Gastrocnemius medialis (tissue), 4 donors: ENCODE measurements around the gene SLC34A3. TPM values are rescaled to one million over a fixed set of nuclear protein-coding genes. Genes with fewer than 3 reads are reported as not detected.
A peak's percentile ranks its signal among the peaks of the same experiment; 100 is the strongest.

Experiments
- ATAC-seq, 2 donors: fragments of 150-250 bp; one replicate each; pipeline ENCODE4 v1.9.1; 2016
- DNase-seq, 2 donors: peaks; one replicate each; pipeline ENCODE4 v3.0.0-alpha.2; 2019
- H3K27ac ChIP-seq, 4 donors: fragments of 200-600 bp; sonication (generic); 1 replicate in 1 of 4; 2 replicates in 3 of 4; pipeline ENCODE4 v1.5.1; 2016 to 2018; ENCODE audit warnings: mild to moderate bottlenecking in 2 of 4, moderate library complexity in 1 of 4
- H3K27me3 ChIP-seq, 3 donors: fragments of 200-600 bp; sonication (generic) in 2 of 3; 1 replicate in 1 of 3; 2 replicates in 2 of 3; pipeline versions ENCODE4 v1.5.1 to v1.6.0; 2016 to 2019; ENCODE audit warnings: mild to moderate bottlenecking in 1 of 3, moderate library complexity in 1 of 3
- H3K36me3 ChIP-seq, 2 donors: fragments of 200-600 bp; sonication (generic) in 1 of 2; one replicate each; pipeline ENCODE4 v1.5.1; 2017 to 2018
- H3K4me1 ChIP-seq, 2 donors: fragments of 200-600 bp; sonication (generic) in 1 of 2; one replicate each; pipeline ENCODE4 v1.5.1; 2016 to 2017; ENCODE audit warnings: mild to moderate bottlenecking in 2 of 2
- H3K4me3 ChIP-seq, 4 donors: fragments of 200-600 bp; sonication (generic) in 3 of 4; 1 replicate in 1 of 4; 2 replicates in 3 of 4; pipeline ENCODE4 v1.5.1; 2016 to 2019; ENCODE audit warnings: mild to moderate bottlenecking in 2 of 4
- H3K9me3 ChIP-seq, 3 donors: fragments of 200-600 bp; sonication (generic) in 2 of 3; 1 replicate in 1 of 3; 2 replicates in 2 of 3; pipeline ENCODE4 v1.5.1; 2016 to 2019
- POLR2A ChIP-seq, 2 donors: fragments of 450-650 bp; IDR thresholded peaks; one replicate each; pipeline ENCODE4 v1.6.1; 2017; ENCODE audit warnings: antibody characterized with exemption in 2 of 2, mild to moderate bottlenecking in 2 of 2, moderate library complexity in 2 of 2
- in situ Hi-C, 4 donors: fragments of 200-750 bp; cut with MboI; loops; one replicate each; pipeline versions ENCODE4 v1.15.0 to v1.8.0; 2017; ENCODE audit warnings: low sequenced_read_pairs in 4 of 4
- intact Hi-C: fragments of 100-400 bp; cut with DNase I; formaldehyde crosslinking; loops from one replicate; pipeline ENCODE4 v1.15.1; 2023; ENCODE audit warnings: low total_unique reads
- total RNA-seq, 4 donors: library from RNA; depleted of rRNA; stranded (reverse); fragments of >200 nt; gene quantifications; one replicate each; pipeline versions ENCODE4 v1.1.0 to v1.2.3, GENCODE V29; 2016
- TF ChIP-seq, protein P1 (sequence below), 5 experiments: fragments of 450-650 bp in 3 of 5; fragments of 200-600 bp in 2 of 5; sonication (generic) in 2 of 5; IDR thresholded peaks in 4 of 5; conservative IDR thresholded peaks in 1 of 5; 1 replicate in 4 of 5; 2 replicates in 1 of 5; pipeline ENCODE4 v1.5.1; 2016 to 2019; ENCODE audit warnings: antibody characterized with exemption in 5 of 5, mild to moderate bottlenecking in 3 of 5, moderate library complexity in 3 of 5

Gene SLC34A3
- total RNA-seq, 4 donors from 2014 or later: not detected

GRCh38 chr9:137280474-137281344 is 50.0 kb downstream of the SLC34A3 start:
- intact Hi-C loops: no loop called here
- Histone ChIP-seq H3K4me3 (no peak overlapping the region), H3K4me1 (peaks cover 15 to 17% of the 10 kb centered on the region in 2 donors), H3K27ac (no peak overlapping the region), H3K9me3 (no peaks in the 10 kb centered on the region), H3K36me3 (no peaks in the 10 kb centered on the region), H3K27me3 (peaks cover 20 to 58% (median 25%) of the 10 kb centered on the region in 3 donors)
- in situ Hi-C loops: loop anchor here in 3 of 4 donors (25.0 kb wide), 1 partner anchor 132 kb away; the partner anchor contains the start of genes EXD3 (in 3 of the 3) and NOXA1 (in 3 of the 3)
- ATAC-seq (no peak), DNase-seq (no peak)
- TF ChIP-seq POLR2A (IDR thresholded peaks at IDR 0.05): no peak
- TF ChIP-seq, protein P1, sequence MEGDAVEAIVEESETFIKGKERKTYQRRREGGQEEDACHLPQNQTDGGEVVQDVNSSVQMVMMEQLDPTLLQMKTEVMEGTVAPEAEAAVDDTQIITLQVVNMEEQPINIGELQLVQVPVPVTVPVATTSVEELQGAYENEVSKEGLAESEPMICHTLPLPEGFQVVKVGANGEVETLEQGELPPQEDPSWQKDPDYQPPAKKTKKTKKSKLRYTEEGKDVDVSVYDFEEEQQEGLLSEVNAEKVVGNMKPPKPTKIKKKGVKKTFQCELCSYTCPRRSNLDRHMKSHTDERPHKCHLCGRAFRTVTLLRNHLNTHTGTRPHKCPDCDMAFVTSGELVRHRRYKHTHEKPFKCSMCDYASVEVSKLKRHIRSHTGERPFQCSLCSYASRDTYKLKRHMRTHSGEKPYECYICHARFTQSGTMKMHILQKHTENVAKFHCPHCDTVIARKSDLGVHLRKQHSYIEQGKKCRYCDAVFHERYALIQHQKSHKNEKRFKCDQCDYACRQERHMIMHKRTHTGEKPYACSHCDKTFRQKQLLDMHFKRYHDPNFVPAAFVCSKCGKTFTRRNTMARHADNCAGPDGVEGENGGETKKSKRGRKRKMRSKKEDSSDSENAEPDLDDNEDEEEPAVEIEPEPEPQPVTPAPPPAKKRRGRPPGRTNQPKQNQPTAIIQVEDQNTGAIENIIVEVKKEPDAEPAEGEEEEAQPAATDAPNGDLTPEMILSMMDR (IDR thresholded peaks at IDR 0.05 in 4 of 5, conservative IDR thresholded peaks at IDR 0.05 in 1 of 5): peak in 4 of 5 experiments; percentile 25 to 46 (median 40)

- ATAC-seq: no peak
- intact Hi-C loops: no loop called here
- in situ Hi-C loops: loop anchor here in 3 of 4 donors (25.0 kb wide), 1 partner anchor 131 kb away; the partner anchor contains the start of genes EXD3 (in 3 of the 3) and NOXA1 (in 3 of the 3)
- no peak for DNase-seq
- H3K4me3 ChIP-seq: no peak overlapping the region
- H3K27ac ChIP-seq: no peak overlapping the region
- H3K36me3 ChIP-seq: no peaks in the 10 kb centered on the region
- TF ChIP-seq POLR2A (IDR thresholded peaks at IDR 0.05): no peak
- TF ChIP-seq, protein P1 (IDR thresholded peaks at IDR 0.05 in 4 of 5, conservative IDR thresholded peaks at IDR 0.05 in 1 of 5): no peak
- peaks cover 20 to 56% (median 25%) of the 10 kb centered on the region in 3 donors for H3K27me3 ChIP-seq
- peaks cover 6 to 8% of the 10 kb centered on the region in 2 donors for H3K4me1 ChIP-seq
- H3K9me3 ChIP-seq: no peaks in the 10 kb centered on the region
Observed at GRCh38 chr9:137281345-137282116, 50.8 kb downstream of the SLC34A3 start.

Other genes starting within 250 kb of the SLC34A3 start
- gene LCNL1, start 247.9 kb upstream of the SLC34A3 start, total RNA-seq: under 1 TPM in 1 of 4 donors, not detected in 3; 0.10 TPM
- 10 to 100 TPM; 10.8 to 15.6 (median 14.6) TPM for gene PAXX, start 238.5 kb upstream of the SLC34A3 start, total RNA-seq
- under 1 TPM in 1 of 4 donors, not detected in 3; 0.36 TPM for gene CLIC3, start 234.3 kb upstream of the SLC34A3 start, total RNA-seq
- 10 to 100 TPM; 14.1 to 20.0 (median 16.7) TPM for gene ABCA2, start 202.7 kb upstream of the SLC34A3 start, total RNA-seq
- gene FUT7, start 198.8 kb upstream of the SLC34A3 start, total RNA-seq: not detected
- gene NPDC1, start 184.7 kb upstream of the SLC34A3 start, total RNA-seq: 10 to 100 TPM; 11.3 to 22.3 (median 19.0) TPM
- under 1 TPM in 2 of 4 donors, not detected in 2; 0.22 to 0.55 TPM for gene ENTPD2, start 176.8 kb upstream of the SLC34A3 start, total RNA-seq
- under 1 TPM in 3 of 4 donors, not detected in 1; 0.16 to 0.24 (median 0.17) TPM for gene SAPCD2, start 160.3 kb upstream of the SLC34A3 start, total RNA-seq
- 1 to 10 TPM in 2 of 4 donors, under 1 TPM in 2; 0.49 to 2.5 (median 1.5) TPM for gene UAP1L1, start 153.4 kb upstream of the SLC34A3 start, total RNA-seq
- 10 to 100 TPM; 15.9 to 31.9 (median 21.1) TPM for gene MAN1B1, start 143.9 kb upstream of the SLC34A3 start, total RNA-seq
- 10 to 100 TPM; 36.9 to 63.1 (median 55.9) TPM for gene DPP7, start 116.2 kb upstream of the SLC34A3 start, total RNA-seq
- not detected for gene GRIN1, start 91.7 kb upstream of the SLC34A3 start, total RNA-seq
- gene LRRC26, start 60.9 kb upstream of the SLC34A3 start, total RNA-seq: not detected
- not detected for gene TMEM210, start 58.8 kb upstream of the SLC34A3 start, total RNA-seq
- gene ANAPC2, start 42.3 kb upstream of the SLC34A3 start, total RNA-seq: 10 to 100 TPM; 10.2 to 12.4 (median 10.8) TPM
- 100 to 1,000 TPM in 2 of 4 donors, 10 to 100 TPM in 2; 73.3 to 164 (median 94.4) TPM for gene SSNA1, start 42.2 kb upstream of the SLC34A3 start, total RNA-seq
- 10 to 100 TPM in 1 of 4 donors, 1 to 10 TPM in 3; 3.4 to 10.2 (median 6.3) TPM for gene TPRN, start 30.2 kb upstream of the SLC34A3 start, total RNA-seq
- gene TMEM203, start 25.3 kb upstream of the SLC34A3 start, total RNA-seq: 10 to 100 TPM; 24.7 to 45.9 (median 32.0) TPM
- 1 to 10 TPM; 2.4 to 5.0 (median 4.1) TPM for gene NDOR1, start 25.2 kb upstream of the SLC34A3 start, total RNA-seq
- 1 to 10 TPM; 1.1 to 6.5 (median 1.5) TPM for gene RNF208, start 8.7 kb upstream of the SLC34A3 start, total RNA-seq
- under 1 TPM in 1 of 4 donors, not detected in 3; 0.42 TPM for gene CYSRT1, start 5.7 kb upstream of the SLC34A3 start, total RNA-seq
- gene RNF224, start 3.4 kb upstream of the SLC34A3 start, total RNA-seq: not detected
- gene TUBB4B, start 10.4 kb downstream of the SLC34A3 start, total RNA-seq: 100 to 1,000 TPM; 222 to 495 (median 363) TPM
- gene STPG3, start 20.4 kb downstream of the SLC34A3 start, total RNA-seq: not detected
- gene NELFB, start 24.4 kb downstream of the SLC34A3 start, total RNA-seq: 10 to 100 TPM; 21.6 to 61.5 (median 39.4) TPM
- gene TOR4A, start 46.8 kb downstream of the SLC34A3 start, total RNA-seq: 1 to 10 TPM; 1.2 to 2.8 (median 1.7) TPM
- gene NRARP, start 71.4 kb downstream of the SLC34A3 start, total RNA-seq: 1 to 10 TPM; 1.9 to 5.4 (median 3.4) TPM
- gene EXD3, start 192.3 kb downstream of the SLC34A3 start, total RNA-seq: 10 to 100 TPM in 1 of 4 donors, 1 to 10 TPM in 3; 4.8 to 12.5 (median 6.4) TPM
- 1 to 10 TPM in 3 of 4 donors, under 1 TPM in 1; 0.41 to 2.5 (median 1.8) TPM for gene NOXA1, start 192.5 kb downstream of the SLC34A3 start, total RNA-seq
- under 1 TPM in 1 of 4 donors, not detected in 3; 0.23 TPM for gene ENTPD8, start 210.5 kb downstream of the SLC34A3 start, total RNA-seq
- 1 to 10 TPM; 4.4 to 8.4 (median 7.1) TPM for gene NSMF, start 228.4 kb downstream of the SLC34A3 start, total RNA-seq